ENCODE results near the gene IFNAR2.
"Not testable (repeated sequence)": the region's sequence is repeated elsewhere in the genome, so short reads cannot be mapped to it uniquely, and the experiment has no call there.

The IFNAR2 gene

GRCh38 chr21:33214056-33214455 lies 15.7 kb upstream of the IFNAR2 start:
- no peak for DNase-seq (ENCODE audit: low read depth in 2 of 2)

- no peak for DNase-seq (ENCODE audit: low read depth in 2 of 2)
Measured at GRCh38 chr21:33217138-33217520, 12.6 kb upstream of the IFNAR2 start.

- no peak for DNase-seq (ENCODE audit: low read depth in 2 of 2)
Measured at GRCh38 chr21:33219300-33219699, 10.4 kb upstream of the IFNAR2 start.

GRCh38 chr21:33219954-33220353 lies 9.8 kb upstream of the IFNAR2 start:
- no peak for DNase-seq (ENCODE audit: low read depth in 2 of 2)

- not testable (repeated sequence) for DNase-seq (ENCODE audit: low read depth in 2 of 2)
Measured at GRCh38 chr21:33225376-33225775, 4.4 kb upstream of the IFNAR2 start.

- DNase-seq (ENCODE audit: low read depth in 2 of 2): no peak
Measured at GRCh38 chr21:33228455-33228854, 1.3 kb upstream of the IFNAR2 start.

- no peak for DNase-seq (ENCODE audit: low read depth in 2 of 2)
Measured at GRCh38 chr21:33229099-33229783, 497 bp upstream of the IFNAR2 start.

GRCh38 chr21:33230545-33231324 lies 997 bp downstream of the IFNAR2 start:
- no peak for DNase-seq (ENCODE audit: low read depth in 2 of 2)

- DNase-seq (ENCODE audit: low read depth in 2 of 2): no peak
Measured at GRCh38 chr21:33231526-33231925, 1.8 kb downstream of the IFNAR2 start.

- DNase-seq (ENCODE audit: low read depth in 2 of 2): no peak
Measured at GRCh38 chr21:33232291-33233034, 2.7 kb downstream of the IFNAR2 start.

GRCh38 chr21:33234635-33235520 lies 5.1 kb downstream of the IFNAR2 start:
- no peak for DNase-seq (ENCODE audit: low read depth in 2 of 2)

- no peak for DNase-seq (ENCODE audit: low read depth in 2 of 2)
Measured at GRCh38 chr21:33236013-33236686, 6.4 kb downstream of the IFNAR2 start.

GRCh38 chr21:33236766-33237165 lies 7.0 kb downstream of the IFNAR2 start:
- DNase-seq (ENCODE audit: low read depth in 2 of 2): no peak

GRCh38 chr21:33237486-33237885 lies 7.7 kb downstream of the IFNAR2 start:
- DNase-seq (ENCODE audit: low read depth in 2 of 2): no peak

- DNase-seq (ENCODE audit: low read depth in 2 of 2): no peak
Measured at GRCh38 chr21:33238146-33238545, 8.4 kb downstream of the IFNAR2 start.

GRCh38 chr21:33238565-33239255 lies 9.0 kb downstream of the IFNAR2 start:
- DNase-seq (ENCODE audit: low read depth in 2 of 2): no peak

- DNase-seq (ENCODE audit: low read depth in 2 of 2): not testable (repeated sequence)
Measured at GRCh38 chr21:33239559-33240127, 9.9 kb downstream of the IFNAR2 start.

GRCh38 chr21:33240404-33240803 lies 10.7 kb downstream of the IFNAR2 start:
- DNase-seq (ENCODE audit: low read depth in 2 of 2): no peak

- no peak for DNase-seq (ENCODE audit: low read depth in 2 of 2)
Measured at GRCh38 chr21:33241846-33242245, 12.1 kb downstream of the IFNAR2 start.

GRCh38 chr21:33242846-33243245 lies 13.1 kb downstream of the IFNAR2 start:
- not testable (repeated sequence) for DNase-seq (ENCODE audit: low read depth in 2 of 2)

Measured in fibroblast of skin of left biceps (primary cell).